HepG2 (cell line): Measurements from ENCODE around the gene ERCC6L2. TPM values are rescaled to one million over a fixed set of nuclear protein-coding genes. Genes with fewer than 3 reads are reported as not detected.

Experiments used
- ATF3 ChIP-seq: sonication (generic); formaldehyde crosslinking; IDR thresholded peaks from 2 replicates; pipeline ENCODE4 v1.4.0; 2020; ENCODE audit warnings: missing genetic modification reagents
- ATF7-NPFF ChIP-seq: sonication (generic); formaldehyde crosslinking; IDR thresholded peaks from 2 replicates; pipeline ENCODE4 v1.8.1; 2023; ENCODE audit warnings: mild to moderate bottlenecking, low read depth, missing genetic modification reagents, moderate library complexity
- DMTF1 ChIP-seq: sonication (generic); formaldehyde crosslinking; IDR thresholded peaks from 2 replicates; pipeline ENCODE4 v1.4.0; 2020; ENCODE audit warnings: mild to moderate bottlenecking, missing genetic modification reagents
- ELF1 ChIP-seq: sonication (generic); formaldehyde crosslinking; IDR thresholded peaks from 2 replicates; pipeline ENCODE4 v1.4.0; 2020; ENCODE audit warnings: missing genetic modification reagents
- ISL2 ChIP-seq: sonication (generic); formaldehyde crosslinking; IDR thresholded peaks from 2 replicates; pipeline ENCODE4 v1.5.0; 2020; ENCODE audit warnings: missing genetic modification reagents
- KMT2A ChIP-seq: sonication (generic); formaldehyde crosslinking; IDR thresholded peaks from 2 replicates; pipeline ENCODE4 v1.4.0; 2020; ENCODE audit warnings: missing genetic modification reagents
- KMT2B ChIP-seq: IDR thresholded peaks from 2 replicates; pipeline ENCODE4 v1.6.1; 2016; ENCODE audit warnings: missing genetic modification reagents, missing compliant biosample characterization
- MLX ChIP-seq: IDR thresholded peaks from 2 replicates; pipeline ENCODE4 v1.6.1; 2016
- POLR2A ChIP-seq, 2 experiments: IDR thresholded peaks; 2 replicates each; pipeline ENCODE4 v1.6.1; 2011; ENCODE audit warnings: low read depth in 2 of 2, low read length in 2 of 2, mild to moderate bottlenecking in 1 of 2, moderate library complexity in 1 of 2; ENCODE audit not compliant: insufficient read depth in 1 of 2
- TAF15 ChIP-seq: fragments of 200-400 bp; formaldehyde crosslinking; IDR thresholded peaks from one replicate; pipeline ENCODE4 v1.6.1; 2018; ENCODE audit warnings: mild to moderate bottlenecking, low read depth, low read length; ENCODE audit not compliant: poor library complexity, severe bottlenecking
- TBX2 ChIP-seq: sonication (generic); formaldehyde crosslinking; IDR thresholded peaks from 2 replicates; pipeline ENCODE4 v1.5.0; 2020; ENCODE audit warnings: missing genetic modification reagents, mild to moderate bottlenecking, borderline replicate concordance
- TERF1 ChIP-seq: sonication (generic); formaldehyde crosslinking; IDR thresholded peaks from 2 replicates; pipeline ENCODE4 v1.8.0; 2022; ENCODE audit warnings: mild to moderate bottlenecking, missing genetic modification reagents, moderate library complexity
- U2AF1 ChIP-seq: fragments of 200-400 bp; formaldehyde crosslinking; optimal IDR thresholded peaks from 2 replicates; pipeline ENCODE3; 2017; ENCODE audit warnings: mild to moderate bottlenecking, low read depth, low read length
- ZFP36L1 ChIP-seq: sonication (generic); formaldehyde crosslinking; IDR thresholded peaks from 2 replicates; pipeline ENCODE4 v1.8.0; 2022; ENCODE audit warnings: mild to moderate bottlenecking, missing genetic modification reagents, moderate library complexity
- ZNF124 ChIP-seq: sonication (generic); formaldehyde crosslinking; IDR thresholded peaks from 2 replicates; pipeline ENCODE4 v1.4.0; 2020; ENCODE audit warnings: missing genetic modification reagents
- ZNF17 ChIP-seq: sonication (generic); formaldehyde crosslinking; IDR thresholded peaks from 2 replicates; pipeline ENCODE4 v1.5.0; 2020; ENCODE audit warnings: mild to moderate bottlenecking, missing genetic modification reagents
- ZNF496 ChIP-seq: sonication (generic); formaldehyde crosslinking; IDR thresholded peaks from 2 replicates; pipeline ENCODE4 v1.8.1; 2023; ENCODE audit warnings: mild to moderate bottlenecking, moderate library complexity, missing genetic modification reagents; ENCODE audit not compliant: insufficient replicate concordance
- ZNF749 ChIP-seq: sonication (generic); formaldehyde crosslinking; IDR thresholded peaks from 2 replicates; pipeline ENCODE4 v1.8.0; 2022; ENCODE audit warnings: mild to moderate bottlenecking, missing genetic modification reagents, moderate library complexity, borderline replicate concordance
- ZSCAN9 ChIP-seq: IDR thresholded peaks from 2 replicates; pipeline ENCODE4 v1.6.1; 2016; ENCODE audit warnings: borderline replicate concordance
- polyA plus RNA-seq, 8 experiments: library from polyadenylated mRNA; depleted of rRNA in 3 of 8; stranded (reverse) in 7 of 8; unstranded in 1 of 8; fragments of >200 nt; fragmentation: Illumina TruSeq in 4 of 8; extraction: Trizol in 4 of 8; gene quantifications; 2 replicates each; pipeline versions ENCODE4 v1.2.1 to v1.2.3, GENCODE V29; 2011 to 2016; ENCODE audit warnings: low read depth in 4 of 8, missing spikeins in 1 of 8, mixed read lengths in 1 of 8; ENCODE audit not compliant: insufficient read depth in 1 of 8
- total RNA-seq, 5 experiments: library from RNA; depleted of rRNA; stranded (reverse); fragments of >200 nt; fragmentation: Illumina TruSeq; extraction: Trizol; gene quantifications; 2 replicates each; pipeline ENCODE4 v1.2.3, GENCODE V29; 2016; ENCODE audit warnings: low read depth in 1 of 5

Gene ERCC6L2
- total and polyA plus RNA-seq, 2 of the 13 experiments (the other 11 are each of a cell fraction or from before 2014, with no cell fraction given) = 13.4 to 45.9 TPM

- TF ChIP-seq KMT2B (CRISPR knock-in tag) = peak; percentile 96
- no peak for TF ChIP-seq TAF15
- peak; percentile 85 for TF ChIP-seq ELF1 (CRISPR knock-in tag)
- peak; percentile 43; the same call in 1 of the 2 replicates for TF ChIP-seq ZSCAN9
- no peak; the same call in 1 of the 2 replicates for TF ChIP-seq ZNF124 (CRISPR knock-in tag)
- TF ChIP-seq TERF1 (CRISPR knock-in tag) = 0 out of 2 replicates have a peak, but pooled peaks have one; percentile 55
- TF ChIP-seq ZFP36L1 (CRISPR knock-in tag) = 0 out of 2 replicates have a peak, but pooled peaks have one; percentile 78
- TF ChIP-seq ATF3 (CRISPR knock-in tag) = no peak
- peak; percentile 76 for TF ChIP-seq ISL2 (CRISPR knock-in tag)
- peak; percentile 65; the same call in 1 of the 2 replicates for TF ChIP-seq TBX2 (CRISPR knock-in tag)
- TF ChIP-seq ZNF496 (CRISPR knock-in tag) = no peak
- peak; percentile 91 to 95 for TF ChIP-seq POLR2A (IDR thresholded peaks at IDR 0.05; ENCODE audit: insufficient read depth in 1 of 2, low read depth in 2 of 2, low read length in 2 of 2)
- TF ChIP-seq ZNF17 = no peak
- TF ChIP-seq ATF7-NPFF (CRISPR knock-in tag) = peak; percentile 58
- TF ChIP-seq U2AF1 = no peak
- peak; percentile 100 for TF ChIP-seq KMT2A (CRISPR knock-in tag)
- TF ChIP-seq MLX (CRISPR knock-in tag) = no peak
- no peak for TF ChIP-seq DMTF1 (CRISPR knock-in tag)
- TF ChIP-seq ZNF749 (CRISPR knock-in tag) = peak; percentile 59; the same call in 1 of the 2 replicates
Observed at GRCh38 chr9:95875305-95876137, at the start of gene ERCC6L2 (continued).
